DND-41 (cell line): ENCODE results near the gene HEPN1.

Source experiments
- CTCF ChIP-seq: IDR thresholded peaks from 2 replicates; pipeline ENCODE4 v1.5.1; 2012; ENCODE audit warnings: borderline replicate concordance, low read length, moderate library complexity, mild to moderate bottlenecking; ENCODE audit not compliant: poor library complexity, severe bottlenecking; ENCODE audit errors: extremely low read depth
- EZH2 ChIP-seq: IDR thresholded peaks from 3 replicates; pipeline ENCODE4 v1.6.1; 2012; ENCODE audit warnings: borderline replicate concordance, low read depth, mild to moderate bottlenecking, moderate library complexity, low read length, inconsistent platforms; ENCODE audit not compliant: severe bottlenecking

- TF ChIP-seq CTCF, result no peak
- no peak for TF ChIP-seq EZH2
Measured at GRCh38 chr11:124938206-124938765, 19.2 kb downstream of the HEPN1 start.
